Cardiac muscle cell (in vitro differentiated cells and primary cell): Measurements from ENCODE around the gene ZNF385C. TPM values are rescaled to one million over a fixed set of nuclear protein-coding genes. Genes with fewer than 3 reads are reported as not detected.

Source experiments
- DNase-seq, 2 donors: peaks; one replicate each; pipeline versions ENCODE4 v3.0.0 to v3.0.0-alpha.2; 2010 to 2017; ENCODE audit warnings: low read depth in 1 of 2, low spot score in 1 of 2
- H3K27ac ChIP-seq: fragments of 200-600 bp; sonication (generic); 2 replicates; pipeline ENCODE4 v1.5.1; 2016
- H3K27me3 ChIP-seq: fragments of 200-600 bp; sonication (generic); 2 replicates; pipeline ENCODE4 v1.6.0; 2016; ENCODE audit warnings: control low read depth
- H3K36me3 ChIP-seq: fragments of 200-600 bp; sonication (generic); 2 replicates; pipeline ENCODE4 v1.5.1; 2016; ENCODE audit warnings: control low read depth
- H3K4me1 ChIP-seq: fragments of 200-600 bp; sonication (generic); 2 replicates; pipeline ENCODE4 v1.8.1; 2017; ENCODE audit warnings: low read depth, mild to moderate bottlenecking, mixed run types
- H3K4me3 ChIP-seq: fragments of 200-600 bp; sonication (generic); 2 replicates; pipeline ENCODE4 v1.5.1; 2016; ENCODE audit warnings: mild to moderate bottlenecking
- H3K9me3 ChIP-seq: fragments of 200-600 bp; sonication (generic); 2 replicates; pipeline ENCODE4 v1.5.1; 2017; ENCODE audit warnings: low read depth, mild to moderate bottlenecking, control low read depth
- polyA plus RNA-seq: library from polyadenylated mRNA; unstranded; fragments of >200 nt; fragmentation: Nextera tagmentation; extraction: Ambion mirVana; gene quantifications from 2 replicates; pipeline ENCODE4 v1.2.1, GENCODE V29; 2016
- total RNA-seq: library from RNA; depleted of rRNA; stranded (reverse); fragments of >200 nt; gene quantifications from 2 replicates; pipeline ENCODE4 v1.2.3, GENCODE V29; 2016
- TF ChIP-seq, protein P1 (sequence below): IDR thresholded peaks from 2 replicates; pipeline ENCODE4 v1.5.1; 2012; ENCODE audit warnings: low read depth, mild to moderate bottlenecking, low read length

Gene ZNF385C
- total and polyA plus RNA-seq, 2 experiments from 2014 or later = 2.1 to 3.0 TPM

DNA sequence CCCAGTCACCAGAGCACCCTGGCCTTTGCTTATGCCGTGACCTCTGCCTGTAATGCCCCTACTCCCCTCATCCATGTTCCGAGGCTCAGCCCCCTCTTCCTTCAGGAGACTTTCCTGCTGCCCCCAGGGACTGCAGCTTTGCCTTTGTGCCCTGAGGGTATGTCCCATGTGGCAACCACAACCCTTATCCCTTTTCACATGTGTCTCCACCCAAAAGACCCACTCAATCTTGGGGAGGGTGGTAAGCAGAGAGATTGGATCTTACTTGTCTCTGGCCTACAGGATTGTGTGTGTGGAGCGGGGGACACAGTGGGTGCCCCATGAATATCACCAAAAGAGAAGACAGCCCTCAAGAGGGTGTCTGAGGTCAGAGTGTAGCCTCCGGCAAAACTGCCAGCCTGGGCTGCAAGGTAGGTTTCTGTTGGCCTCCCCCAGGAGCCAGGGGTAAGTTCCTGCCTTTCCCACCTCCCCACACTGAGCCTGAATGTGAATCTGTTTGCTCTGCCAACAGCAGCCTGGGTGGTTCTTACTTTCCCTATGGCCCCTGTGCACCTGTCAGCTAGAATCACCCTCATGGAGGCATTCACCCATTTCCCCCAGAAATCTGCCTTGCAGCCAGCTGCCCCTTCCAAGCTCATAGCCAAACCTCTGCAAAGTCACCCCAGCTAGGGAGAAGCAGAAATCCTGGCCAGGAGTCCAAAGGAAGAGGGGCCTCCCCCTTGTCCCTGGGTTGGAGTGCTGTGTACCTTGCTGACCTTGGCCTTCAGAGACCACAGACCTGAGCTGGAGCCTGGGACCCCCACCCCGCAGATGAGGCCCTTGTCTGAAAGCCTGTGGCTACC, 36.4 kb downstream of the ZNF385C start:
- H3K27ac ChIP-seq = no peak overlapping the region
- H3K4me3 ChIP-seq = no peak overlapping the region
- TF ChIP-seq, protein P1, sequence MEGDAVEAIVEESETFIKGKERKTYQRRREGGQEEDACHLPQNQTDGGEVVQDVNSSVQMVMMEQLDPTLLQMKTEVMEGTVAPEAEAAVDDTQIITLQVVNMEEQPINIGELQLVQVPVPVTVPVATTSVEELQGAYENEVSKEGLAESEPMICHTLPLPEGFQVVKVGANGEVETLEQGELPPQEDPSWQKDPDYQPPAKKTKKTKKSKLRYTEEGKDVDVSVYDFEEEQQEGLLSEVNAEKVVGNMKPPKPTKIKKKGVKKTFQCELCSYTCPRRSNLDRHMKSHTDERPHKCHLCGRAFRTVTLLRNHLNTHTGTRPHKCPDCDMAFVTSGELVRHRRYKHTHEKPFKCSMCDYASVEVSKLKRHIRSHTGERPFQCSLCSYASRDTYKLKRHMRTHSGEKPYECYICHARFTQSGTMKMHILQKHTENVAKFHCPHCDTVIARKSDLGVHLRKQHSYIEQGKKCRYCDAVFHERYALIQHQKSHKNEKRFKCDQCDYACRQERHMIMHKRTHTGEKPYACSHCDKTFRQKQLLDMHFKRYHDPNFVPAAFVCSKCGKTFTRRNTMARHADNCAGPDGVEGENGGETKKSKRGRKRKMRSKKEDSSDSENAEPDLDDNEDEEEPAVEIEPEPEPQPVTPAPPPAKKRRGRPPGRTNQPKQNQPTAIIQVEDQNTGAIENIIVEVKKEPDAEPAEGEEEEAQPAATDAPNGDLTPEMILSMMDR = no peak
- no peaks in the 10 kb centered on the region for H3K27me3 ChIP-seq
- peaks cover 4% of the 10 kb centered on the region for H3K4me1 ChIP-seq
- no peaks in the 10 kb centered on the region for H3K36me3 ChIP-seq
- H3K9me3 ChIP-seq = no peaks in the 10 kb centered on the region
- DNase-seq = no peak

DNA sequence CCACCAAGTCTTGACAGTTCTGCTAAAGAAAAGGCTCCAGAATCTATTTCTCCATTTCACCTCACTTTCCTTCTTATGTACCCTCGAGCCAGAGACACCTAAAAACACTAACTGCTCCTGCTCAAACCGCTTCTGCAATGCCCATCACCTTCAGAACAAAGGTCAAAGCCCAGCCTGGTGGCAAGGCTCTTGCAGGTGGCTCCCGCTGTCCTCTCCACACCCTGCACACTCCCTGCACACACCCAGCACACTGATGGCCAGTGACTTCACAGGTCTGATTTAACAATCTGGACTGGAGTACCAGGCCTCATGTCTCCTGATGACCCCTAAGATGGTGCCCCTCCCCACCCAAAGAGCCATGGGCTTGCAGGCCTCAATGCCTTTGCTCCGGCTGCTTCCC, 38.0 kb downstream of the ZNF385C start:
- no peaks in the 10 kb centered on the region for H3K27me3 ChIP-seq
- peaks cover 4% of the 10 kb centered on the region for H3K4me1 ChIP-seq
- no peaks in the 10 kb centered on the region for H3K36me3 ChIP-seq
- no peak overlapping the region for H3K27ac ChIP-seq
- H3K4me3 ChIP-seq = no peak overlapping the region
- TF ChIP-seq, protein P1 = no peak
- no peak for DNase-seq
- no peaks in the 10 kb centered on the region for H3K9me3 ChIP-seq

DNA sequence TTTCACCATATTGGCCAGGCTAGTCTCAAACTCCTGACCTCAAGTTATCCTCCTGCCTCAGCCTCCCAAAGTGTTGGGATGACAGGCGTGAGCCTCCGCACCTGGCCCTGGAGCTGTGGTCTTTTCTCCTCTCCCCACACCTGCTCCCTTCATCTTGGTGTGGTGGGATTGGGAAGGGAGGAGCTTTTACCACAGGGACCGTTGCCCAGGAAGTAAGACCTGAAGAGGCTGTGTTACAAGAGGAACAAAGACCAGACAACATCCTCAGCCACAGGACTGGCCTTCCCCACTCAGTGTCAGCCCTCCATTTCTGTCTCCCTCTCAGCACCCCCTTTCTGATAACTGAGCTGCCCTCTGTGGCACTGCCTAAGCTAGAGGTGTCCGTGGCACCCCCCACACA, 38.5 kb downstream of the ZNF385C start:
- no peak for DNase-seq
- TF ChIP-seq, protein P1 = no peak
- H3K36me3 ChIP-seq = no peaks in the 10 kb centered on the region

DNA sequence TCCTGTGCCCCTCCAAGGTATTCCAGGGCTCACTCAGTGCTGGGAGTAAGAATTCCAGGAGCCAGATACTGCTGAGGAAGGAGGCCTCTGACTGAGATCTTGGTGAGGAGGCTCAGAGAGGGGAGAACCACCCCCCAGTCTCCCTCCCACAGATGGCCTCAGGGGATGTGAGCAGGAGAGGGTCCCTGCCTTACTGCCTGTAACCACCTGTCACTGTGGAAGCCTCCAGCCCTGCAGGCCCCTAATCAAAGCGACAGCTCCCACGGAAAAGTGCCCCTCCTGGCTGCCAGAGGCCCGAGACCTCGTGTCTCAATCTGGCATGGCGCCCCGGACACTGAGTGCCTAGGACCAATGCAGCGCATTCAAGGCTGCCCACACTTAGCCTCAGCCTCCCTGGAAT, 40.2 kb downstream of the ZNF385C start:
- no peak overlapping the region for H3K4me3 ChIP-seq
- DNase-seq = no peak
- no peaks in the 10 kb centered on the region for H3K36me3 ChIP-seq
- H3K27ac ChIP-seq = no peak overlapping the region
- H3K4me1 ChIP-seq = peaks cover 7% of the 10 kb centered on the region
- no peaks in the 10 kb centered on the region for H3K27me3 ChIP-seq
- no peaks in the 10 kb centered on the region for H3K9me3 ChIP-seq
- TF ChIP-seq, protein P1 = no peak

More for the DNA sequence above, 38.5 kb downstream of the ZNF385C start:
- peaks cover 4% of the 10 kb centered on the region for H3K4me1 ChIP-seq
- H3K27me3 ChIP-seq = no peaks in the 10 kb centered on the region
- H3K4me3 ChIP-seq = no peak overlapping the region
- H3K27ac ChIP-seq = no peak overlapping the region
- no peaks in the 10 kb centered on the region for H3K9me3 ChIP-seq

DNA sequence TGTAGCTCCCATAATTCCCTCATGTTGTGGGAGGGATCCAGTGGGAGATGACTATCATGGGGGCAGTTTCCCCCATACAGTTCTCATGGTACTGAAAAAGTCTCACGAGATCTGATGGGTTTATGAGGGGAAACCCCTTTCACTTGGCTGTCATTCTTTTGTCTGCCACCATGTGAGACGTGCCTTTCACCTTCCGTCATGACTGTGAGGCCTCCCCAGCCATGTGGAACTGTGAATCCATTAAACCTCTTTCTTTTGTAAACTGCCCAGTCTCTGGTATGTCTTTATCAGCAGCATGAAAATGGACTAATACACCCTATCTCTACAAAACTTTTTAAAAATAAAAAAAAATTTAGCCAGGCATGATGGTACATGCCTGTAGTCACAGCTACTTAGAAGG, 41.6 kb downstream of the ZNF385C start:
- TF ChIP-seq, protein P1 = no peak

More for the DNA sequence above, 41.6 kb downstream of the ZNF385C start:
- no peak for DNase-seq
- no peak overlapping the region for H3K4me3 ChIP-seq
- H3K36me3 ChIP-seq = no peaks in the 10 kb centered on the region
- H3K9me3 ChIP-seq = no peaks in the 10 kb centered on the region
- H3K27ac ChIP-seq = no peak overlapping the region
- H3K27me3 ChIP-seq = no peaks in the 10 kb centered on the region
- H3K4me1 ChIP-seq = peaks cover 7% of the 10 kb centered on the region
